K562 (cell line): ENCODE data around the gene NFIB. TPM values are rescaled to one million over a fixed set of nuclear protein-coding genes. Genes with fewer than 3 reads are reported as not detected.

ENCODE experiments used
- ATAC-seq: fragments of 200-7000 bp; cut with Tn5 transposase; 3 replicates; pipeline ENCODE4 v1.9.1; 2020; ENCODE audit warnings: moderate library complexity
- BruUV-seq: library from RNA; stranded (reverse); fragments of 400-500 nt; replicated peaks from 2 replicates; lab custom pipeline; 2021; lab: Mats Ljungman, UMichigan
- CTCF ChIA-PET: fragments of 300-600 bp; formaldehyde crosslinking; extraction: SDS; loops from one replicate; lab custom pipeline; 2021; ENCODE audit warnings: low intra/inter-chr PET ratio; lab: Yijun Ruan, JAX
- POLR2A ChIA-PET: fragments of 300-600, 350-650 bp; sonication (Branson Sonifier 250); formaldehyde crosslinking; extraction: SDS; loops from one replicate; lab custom pipeline; 2021; ENCODE audit warnings: antibody characterized with exemption, inconsistent platforms; lab: Yijun Ruan, JAX
- DNase-seq, 4 experiments: peaks; one replicate each; pipeline versions ENCODE4 v3.0.0 to v3.0.0-alpha.2; 2011 to 2018; ENCODE audit warnings: low spot score in 3 of 4, mixed read lengths in 3 of 4; ENCODE audit errors: extremely low read depth in 1 of 4
- FAIRE-seq: peaks from 2 replicates; lab custom pipeline; 2011; peaks lifted over from hg19 to GRCh38; lab: Jason Lieb, UNC
- H2AFZ ChIP-seq: 2 replicates; pipeline ENCODE4 v1.6.0; 2011; ENCODE audit warnings: low read depth, low read length, control low read depth, inconsistent platforms
- H3K27ac ChIP-seq: fragments of 200-600 bp; 3 replicates; pipeline ENCODE4 v1.8.0; 2011; ENCODE audit warnings: low read depth, mild to moderate bottlenecking, control low read depth, inconsistent platforms, low read length, moderate library complexity, mixed read lengths; ENCODE audit errors: extremely low read depth
- H3K27me3 ChIP-seq, 2 experiments: fragments of 300-600 bp in 1 of 2; 2 replicates in 1 of 2; 3 replicates in 1 of 2; pipeline versions ENCODE4 v1.6.0 to v1.8.0; 2011; ENCODE audit warnings: inconsistent platforms in 2 of 2, low read length in 2 of 2, mild to moderate bottlenecking in 1 of 2, mixed read lengths in 1 of 2, moderate library complexity in 1 of 2; ENCODE audit not compliant: control insufficient read depth in 2 of 2, insufficient read depth in 2 of 2
- H3K36me3 ChIP-seq: fragments of 300-600 bp; 3 replicates; pipeline ENCODE4 v1.8.0; 2011; ENCODE audit warnings: mild to moderate bottlenecking, low read length, inconsistent platforms; ENCODE audit not compliant: control insufficient read depth, insufficient read depth
- H3K4me1 ChIP-seq, 2 experiments: fragments of 200-600 bp in 1 of 2; replicated peaks in 1 of 2; 2 replicates in 1 of 2; 3 replicates in 1 of 2; pipeline versions ENCODE4 v1.5.1 to v1.8.0; 2011; ENCODE audit warnings: inconsistent platforms in 2 of 2, low read length in 2 of 2, mild to moderate bottlenecking in 1 of 2, mixed read lengths in 1 of 2, moderate library complexity in 1 of 2; ENCODE audit not compliant: control insufficient read depth in 2 of 2, insufficient read depth in 2 of 2
- H3K4me2 ChIP-seq: 2 replicates; pipeline ENCODE4 v1.6.1; 2011; ENCODE audit warnings: low read length, control low read depth, inconsistent platforms, mixed read lengths; ENCODE audit not compliant: insufficient read depth
- H3K4me3 ChIP-seq: fragments of 200-600 bp; sonication (generic), shearing (Covaris generic); 2 replicates; pipeline ENCODE4 v1.5.1; 2016; ENCODE audit warnings: control low read depth, inconsistent platforms
- H3K79me2 ChIP-seq: fragments of 200-600 bp; 3 replicates; pipeline ENCODE4 v1.8.0; 2011; ENCODE audit warnings: low read length, inconsistent platforms; ENCODE audit not compliant: control insufficient read depth, insufficient read depth
- H3K9ac ChIP-seq, 2 experiments: 2 replicates each; pipeline versions ENCODE4 v1.6.0 to v1.6.1; 2011; ENCODE audit warnings: low read depth in 2 of 2, low read length in 2 of 2, control low read depth in 1 of 2, inconsistent platforms in 1 of 2, mild to moderate bottlenecking in 1 of 2, mixed read lengths in 1 of 2; ENCODE audit not compliant: insufficient read depth in 1 of 2
- H3K9me1 ChIP-seq: one replicate; pipeline ENCODE4 v1.6.0; 2011; ENCODE audit warnings: inconsistent platforms, mild to moderate bottlenecking, low read length, moderate library complexity; ENCODE audit not compliant: control insufficient read depth, insufficient read depth
- H3K9me3 ChIP-seq: replicated peaks from 2 replicates; pipeline ENCODE4 v1.5.1; 2011; ENCODE audit warnings: low read depth, low read length, inconsistent platforms; ENCODE audit not compliant: control insufficient read depth, insufficient read depth
- H4K20me1 ChIP-seq: replicated peaks from 2 replicates; pipeline ENCODE4 v1.6.1; 2011; ENCODE audit warnings: low read length, inconsistent platforms, mixed read lengths; ENCODE audit not compliant: control insufficient read depth, insufficient read depth
- ATF1 ChIP-seq, 2 experiments: fragments of 450-650 bp in 1 of 2; IDR thresholded peaks; 2 replicates each; pipeline ENCODE4 v1.6.1; 2016; ENCODE audit warnings: missing compliant biosample characterization in 1 of 2, missing genetic modification characterization in 1 of 2
- CREB5 ChIP-seq: fragments of 250-450 bp; sonication (Bioruptor Pico); IDR thresholded peaks from 2 replicates; pipeline ENCODE4 v1.5.0; 2020; ENCODE audit warnings: mild to moderate bottlenecking
- EZH2 ChIP-seq: IDR thresholded peaks from 2 replicates; pipeline ENCODE4 v1.6.1; 2012; ENCODE audit warnings: low read depth, mild to moderate bottlenecking, inconsistent platforms, low read length, borderline replicate concordance
- FOXP1 ChIP-seq: sonication (generic); formaldehyde crosslinking; IDR thresholded peaks from 2 replicates; pipeline ENCODE4 v1.8.0; 2022; ENCODE audit warnings: mild to moderate bottlenecking, missing genetic modification reagents
- HNRNPK ChIP-seq: fragments of 200-400 bp; formaldehyde crosslinking; IDR thresholded peaks from one replicate; pipeline ENCODE4 v1.6.1; 2018; ENCODE audit warnings: mild to moderate bottlenecking, low read depth, low read length; ENCODE audit not compliant: poor library complexity, severe bottlenecking
- KDM2B ChIP-seq: fragments of 250-450 bp; sonication (Bioruptor Pico); IDR thresholded peaks from 2 replicates; pipeline ENCODE4 v1.8.0; 2021; ENCODE audit warnings: mild to moderate bottlenecking, moderate library complexity
- MEIS2 ChIP-seq: fragments of 450-650 bp; IDR thresholded peaks from 2 replicates; pipeline ENCODE4 v1.6.1; 2014; ENCODE audit warnings: mild to moderate bottlenecking; ENCODE audit not compliant: partially characterized antibody
- NR2C1 ChIP-seq, 2 experiments: fragments of 450-650 bp; IDR thresholded peaks; 2 replicates each; pipeline ENCODE4 v1.6.1; 2017; ENCODE audit warnings: mild to moderate bottlenecking in 2 of 2, antibody characterized with exemption in 1 of 2, inconsistent platforms in 1 of 2, missing compliant biosample characterization in 1 of 2, missing genetic modification characterization in 1 of 2
- RNF219 ChIP-seq: fragments of 250-450 bp; sonication (Bioruptor Pico); IDR thresholded peaks from 2 replicates; pipeline ENCODE4 v1.5.0; 2022; ENCODE audit warnings: mild to moderate bottlenecking
- TAF15 ChIP-seq: fragments of 200-400 bp; formaldehyde crosslinking; IDR thresholded peaks from 2 replicates; pipeline ENCODE4 v1.6.1; 2017; ENCODE audit warnings: mild to moderate bottlenecking, low read depth, low read length, moderate library complexity
- TCFL5 ChIP-seq: fragments of 250-450 bp; sonication (Bioruptor Pico); conservative IDR thresholded peaks from 2 replicates; pipeline ENCODE4 v1.6.1; 2021; ENCODE audit warnings: mild to moderate bottlenecking, moderate library complexity, matching md5 sums
- in situ Hi-C: fragments of 300-500 bp; cut with MboI; formaldehyde crosslinking; loops from 4 replicates; pipeline ENCODE4 v1.15.0; 2018; ENCODE audit warnings: inconsistent platforms, mixed read lengths
- intact Hi-C: fragments of 100-400 bp; cut with micrococcal nuclease; formaldehyde crosslinking; loops from 2 replicates; pipeline ENCODE4 v1.14.2; 2022
- polyA plus RNA-seq, 8 experiments: library from polyadenylated mRNA; depleted of rRNA in 4 of 8; stranded (reverse) in 5 of 8; unstranded in 3 of 8; fragments of >200 nt; fragmentation: Nextera tagmentation in 2 of 8; fragmentation: Illumina TruSeq in 1 of 8; extraction: Ambion mirVana in 2 of 8; extraction: Trizol in 1 of 8; gene quantifications; 2 replicates each; pipeline versions ENCODE4 v1.2.1 to v1.2.3, GENCODE V29; 2011 to 2014; ENCODE audit warnings: inconsistent platforms in 1 of 8, missing spikeins in 1 of 8
- total RNA-seq, 7 experiments: library from RNA; depleted of rRNA in 6 of 7; stranded (reverse); fragments of >200 nt in 6 of 7; fragmentation: Illumina TruSeq in 2 of 7; extraction: Trizol in 2 of 7; gene quantifications; 2 replicates each; pipeline versions ENCODE4 v1.2.1 to v1.2.3, GENCODE V29; 2011 to 2021; ENCODE audit warnings: low replicate concordance in 1 of 7
- TF ChIP-seq, protein P1 (sequence below): conservative IDR thresholded peaks from 2 replicates; pipeline ENCODE4 v1.6.1; 2011; ENCODE audit warnings: low read depth, mild to moderate bottlenecking, low read length; ENCODE audit not compliant: control insufficient read depth

Gene NFIB
- total and polyA plus RNA-seq, 9 of the 15 experiments (the other 6 are each of a cell fraction or from before 2014, with no cell fraction given) = 1.2 to 3.3 (median 1.9) TPM

DNA sequence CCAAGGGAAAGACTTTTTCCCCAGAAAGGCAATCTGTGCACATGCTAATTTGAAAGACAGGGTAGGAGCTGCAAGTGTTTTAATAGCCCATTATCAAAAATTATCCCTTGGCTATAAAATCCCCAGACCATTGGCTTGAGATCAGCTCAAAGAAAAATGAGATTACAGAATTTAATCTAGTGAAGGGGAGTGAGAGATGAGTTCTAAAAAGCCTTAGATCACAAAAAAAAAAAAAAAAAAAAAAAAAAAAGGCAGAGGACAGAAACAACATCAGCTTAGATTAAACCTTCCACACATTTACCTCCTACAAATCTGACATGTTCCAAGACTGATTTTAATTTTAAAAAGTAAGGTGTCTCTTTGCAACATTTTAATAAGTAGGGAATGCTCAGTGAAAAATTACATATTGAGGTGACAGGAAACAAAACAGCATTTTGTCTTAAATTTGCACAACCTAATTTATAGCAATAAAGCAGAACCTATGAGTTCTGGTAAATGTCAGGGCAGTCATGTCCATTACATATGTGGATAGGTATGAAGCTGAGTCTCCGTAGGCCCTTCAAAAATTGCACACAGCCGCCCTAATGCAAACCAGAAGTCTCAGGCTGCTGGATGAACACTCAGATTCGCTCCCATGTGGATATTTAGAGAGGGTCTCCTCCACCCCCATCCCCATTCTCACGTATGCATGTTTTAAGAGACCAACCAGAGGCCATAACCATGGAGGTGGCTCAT, 43.4 kb downstream of the NFIB start (continued):
- TF ChIP-seq TCFL5 (CRISPR knock-in tag) (no peak), FOXP1 (CRISPR knock-in tag) (no peak), KDM2B (CRISPR knock-in tag) (no peak), RNF219 (CRISPR knock-in tag) (no peak)

GRCh38 chr9:14269916-14270315, 44.0 kb downstream of the NFIB start:
- no TSS peak for BruUV-seq
- H3K27me3 ChIP-seq = no peaks in the 10 kb centered on the region
- no peaks in the 10 kb centered on the region for H3K79me2 ChIP-seq
- H3K4me2 ChIP-seq = no peak overlapping the region
- peaks cover 0 to 3% of the 10 kb centered on the region in 2 experiments; a peak in 1 of 5 replicates for H3K4me1 ChIP-seq
- no peak for FAIRE-seq
- H3K4me3 ChIP-seq = no peak overlapping the region
- H2AFZ ChIP-seq = no peak overlapping the region
- CTCF ChIA-PET = interaction anchor here (0.5 kb wide), 1 partner anchor 26 kb away, joined by 3 read pairs; no protein-coding TSS in a partner anchor
- no peak for DNase-seq
- in situ Hi-C loops = no loop called here
- H3K9me3 ChIP-seq = no peaks in the 10 kb centered on the region
- no peaks in the 10 kb centered on the region for H3K9me1 ChIP-seq
- no peak overlapping the region for H3K27ac ChIP-seq
- ATAC-seq = no peak
- H3K36me3 ChIP-seq = no peaks in the 10 kb centered on the region
- no peaks in the 10 kb centered on the region for H4K20me1 ChIP-seq
- intact Hi-C loops = no loop called here
- POLR2A ChIA-PET = no interaction called here
- no peak overlapping the region for H3K9ac ChIP-seq
- no peak for TF ChIP-seq NR2C1 (IDR thresholded peaks at IDR 0.05)
- TF ChIP-seq NR2C1 (tag; IDR thresholded peaks at IDR 0.05) = no peak
- TF ChIP-seq TCFL5 (CRISPR knock-in tag) = no peak
- TF ChIP-seq, protein P1, sequence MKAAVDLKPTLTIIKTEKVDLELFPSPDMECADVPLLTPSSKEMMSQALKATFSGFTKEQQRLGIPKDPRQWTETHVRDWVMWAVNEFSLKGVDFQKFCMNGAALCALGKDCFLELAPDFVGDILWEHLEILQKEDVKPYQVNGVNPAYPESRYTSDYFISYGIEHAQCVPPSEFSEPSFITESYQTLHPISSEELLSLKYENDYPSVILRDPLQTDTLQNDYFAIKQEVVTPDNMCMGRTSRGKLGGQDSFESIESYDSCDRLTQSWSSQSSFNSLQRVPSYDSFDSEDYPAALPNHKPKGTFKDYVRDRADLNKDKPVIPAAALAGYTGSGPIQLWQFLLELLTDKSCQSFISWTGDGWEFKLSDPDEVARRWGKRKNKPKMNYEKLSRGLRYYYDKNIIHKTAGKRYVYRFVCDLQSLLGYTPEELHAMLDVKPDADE = no peak
- no peak for TF ChIP-seq HNRNPK
- TF ChIP-seq TAF15 = no peak
- TF ChIP-seq EZH2 = no peak
- no peak for TF ChIP-seq ATF1 (CRISPR knock-in tag; IDR thresholded peaks at IDR 0.05)
- TF ChIP-seq ATF1 (tag; IDR thresholded peaks at IDR 0.05) = no peak
- no peak for TF ChIP-seq CREB5 (CRISPR knock-in tag)
- no peak for TF ChIP-seq MEIS2
